Endothelial cell (in vitro differentiated cells): ENCODE results near the gene IFT52. TPM values are rescaled to one million over a fixed set of nuclear protein-coding genes. Genes with fewer than 3 reads are reported as not detected.

Experiments used
- DNase-seq: peaks from one replicate; pipeline ENCODE4 v3.0.0; 2021; ENCODE audit warnings: low spot score
- H3K27ac Mint-ChIP-seq: one replicate; pipeline ENCODE4 v1.8.0; 2021; ENCODE audit warnings: mixed read lengths, inconsistent platforms; ENCODE audit not compliant: unreplicated experiment
- H3K27me3 Mint-ChIP-seq: one replicate; pipeline ENCODE4 v1.8.0; 2021; ENCODE audit warnings: mild to moderate bottlenecking, moderate library complexity, mixed read lengths, inconsistent platforms; ENCODE audit not compliant: unreplicated experiment
- H3K36me3 Mint-ChIP-seq: one replicate; pipeline ENCODE4 v1.8.0; 2021; ENCODE audit warnings: mild to moderate bottlenecking, low read depth, mixed read lengths, inconsistent platforms; ENCODE audit not compliant: unreplicated experiment
- H3K4me1 Mint-ChIP-seq: one replicate; pipeline ENCODE4 v1.8.0; 2021; ENCODE audit warnings: mild to moderate bottlenecking, mixed read lengths, inconsistent platforms; ENCODE audit not compliant: unreplicated experiment
- H3K4me3 Mint-ChIP-seq: one replicate; pipeline ENCODE4 v1.8.0; 2021; ENCODE audit warnings: mild to moderate bottlenecking, mixed read lengths, inconsistent platforms; ENCODE audit not compliant: unreplicated experiment
- H3K9me3 Mint-ChIP-seq: one replicate; pipeline ENCODE4 v1.8.0; 2021; ENCODE audit warnings: mixed read lengths, inconsistent platforms; ENCODE audit not compliant: unreplicated experiment
- total RNA-seq: library from RNA; stranded (reverse); fragmentation: NEBNext Ultra II Directional; extraction: Animal tissue kit (Norgen Biotek cat#: 25700); gene quantifications from one replicate; pipeline ENCODE4 v1.2.1, GENCODE V29; 2021; ENCODE audit not compliant: unreplicated experiment
- TF ChIP-seq, protein P1 (sequence below): fragments of 200-600 bp; sonication (generic); IDR thresholded peaks from one replicate; pipeline ENCODE4 v1.5.0; 2021; ENCODE audit warnings: antibody characterized with exemption; ENCODE audit not compliant: unreplicated experiment

IFT52 gene
- total RNA-seq, 1 donor from 2014 or later, result 49.0 TPM

DNA sequence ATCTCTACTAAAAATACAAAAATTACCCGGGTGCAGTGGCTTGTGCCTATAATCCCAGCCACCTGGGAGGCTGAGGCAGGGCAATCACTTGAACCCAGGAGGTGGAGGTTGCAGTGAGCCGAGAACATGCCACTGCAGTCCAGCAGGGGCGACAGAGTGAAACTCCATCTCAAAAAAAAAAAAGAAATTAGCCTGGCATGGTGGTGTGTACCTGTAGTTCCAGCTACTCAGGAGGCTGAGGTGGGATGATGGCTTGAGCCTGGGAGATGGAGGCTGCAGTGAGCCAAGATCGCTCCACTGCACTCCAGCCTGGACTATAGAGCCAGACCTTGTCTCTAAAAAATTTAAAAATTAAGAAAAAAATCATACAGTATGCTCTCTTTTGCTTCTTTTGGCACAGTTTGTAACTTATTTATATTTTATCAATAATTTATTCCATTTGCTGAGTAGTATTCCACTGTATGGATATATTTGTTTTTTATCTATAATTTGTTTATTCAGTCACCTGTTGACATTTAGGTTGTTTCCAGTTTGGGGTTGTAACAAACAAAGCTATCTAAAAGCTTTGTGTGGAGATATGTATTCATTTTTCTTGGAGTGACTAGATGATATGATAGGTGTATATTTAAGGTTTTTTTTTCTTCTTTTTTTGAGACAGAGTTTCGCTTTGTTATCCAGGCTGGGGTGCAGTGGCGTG lies 68.1 kb downstream of the IFT52 start:
- Mint-ChIP-seq H3K27ac (no peak overlapping the region), H3K27me3 (no peaks in the 10 kb centered on the region), H3K4me1 (peaks cover 5% of the 10 kb centered on the region), H3K36me3 (no peaks in the 10 kb centered on the region), H3K9me3 (no peaks in the 10 kb centered on the region), H3K4me3 (no peak overlapping the region)
- DNase-seq, result no peak
- TF ChIP-seq, protein P1, sequence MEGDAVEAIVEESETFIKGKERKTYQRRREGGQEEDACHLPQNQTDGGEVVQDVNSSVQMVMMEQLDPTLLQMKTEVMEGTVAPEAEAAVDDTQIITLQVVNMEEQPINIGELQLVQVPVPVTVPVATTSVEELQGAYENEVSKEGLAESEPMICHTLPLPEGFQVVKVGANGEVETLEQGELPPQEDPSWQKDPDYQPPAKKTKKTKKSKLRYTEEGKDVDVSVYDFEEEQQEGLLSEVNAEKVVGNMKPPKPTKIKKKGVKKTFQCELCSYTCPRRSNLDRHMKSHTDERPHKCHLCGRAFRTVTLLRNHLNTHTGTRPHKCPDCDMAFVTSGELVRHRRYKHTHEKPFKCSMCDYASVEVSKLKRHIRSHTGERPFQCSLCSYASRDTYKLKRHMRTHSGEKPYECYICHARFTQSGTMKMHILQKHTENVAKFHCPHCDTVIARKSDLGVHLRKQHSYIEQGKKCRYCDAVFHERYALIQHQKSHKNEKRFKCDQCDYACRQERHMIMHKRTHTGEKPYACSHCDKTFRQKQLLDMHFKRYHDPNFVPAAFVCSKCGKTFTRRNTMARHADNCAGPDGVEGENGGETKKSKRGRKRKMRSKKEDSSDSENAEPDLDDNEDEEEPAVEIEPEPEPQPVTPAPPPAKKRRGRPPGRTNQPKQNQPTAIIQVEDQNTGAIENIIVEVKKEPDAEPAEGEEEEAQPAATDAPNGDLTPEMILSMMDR, result no peak

DNA sequence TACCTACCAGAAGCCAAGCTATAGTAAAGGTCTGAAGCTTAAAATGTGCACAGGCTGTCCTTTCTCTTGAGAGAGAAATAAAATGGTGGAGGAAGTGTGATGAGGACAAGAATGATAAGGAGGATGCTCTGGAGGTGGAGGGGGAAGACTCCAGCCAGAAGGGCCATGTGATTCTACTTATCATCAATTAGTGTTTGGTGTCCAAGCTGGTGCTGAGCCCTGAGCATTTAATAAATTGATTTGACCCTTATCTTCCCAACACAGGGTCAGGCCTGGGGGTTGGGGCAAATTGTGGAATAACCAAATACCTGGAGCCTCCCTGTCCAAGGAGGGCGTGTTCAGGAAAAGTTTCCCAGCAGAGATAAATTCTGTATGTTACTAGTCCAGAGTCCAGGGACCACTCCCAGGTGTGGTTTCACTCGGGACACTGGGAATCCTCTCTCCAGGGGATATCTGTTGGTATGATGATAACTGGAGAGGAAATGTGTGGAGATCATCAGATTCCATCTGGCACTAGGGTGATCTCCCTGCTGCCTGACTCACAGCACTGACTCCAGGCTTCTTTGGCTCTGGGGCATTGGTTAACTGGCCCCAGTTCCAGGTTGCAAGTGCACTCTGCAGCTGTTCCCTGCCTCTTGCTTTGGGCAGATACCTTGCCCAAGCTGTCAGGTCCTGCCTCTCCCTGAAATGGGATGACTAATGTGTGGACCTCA lies 72.4 kb downstream of the IFT52 start:
- H3K4me1 Mint-ChIP-seq, result no peaks in the 10 kb centered on the region

DNA sequence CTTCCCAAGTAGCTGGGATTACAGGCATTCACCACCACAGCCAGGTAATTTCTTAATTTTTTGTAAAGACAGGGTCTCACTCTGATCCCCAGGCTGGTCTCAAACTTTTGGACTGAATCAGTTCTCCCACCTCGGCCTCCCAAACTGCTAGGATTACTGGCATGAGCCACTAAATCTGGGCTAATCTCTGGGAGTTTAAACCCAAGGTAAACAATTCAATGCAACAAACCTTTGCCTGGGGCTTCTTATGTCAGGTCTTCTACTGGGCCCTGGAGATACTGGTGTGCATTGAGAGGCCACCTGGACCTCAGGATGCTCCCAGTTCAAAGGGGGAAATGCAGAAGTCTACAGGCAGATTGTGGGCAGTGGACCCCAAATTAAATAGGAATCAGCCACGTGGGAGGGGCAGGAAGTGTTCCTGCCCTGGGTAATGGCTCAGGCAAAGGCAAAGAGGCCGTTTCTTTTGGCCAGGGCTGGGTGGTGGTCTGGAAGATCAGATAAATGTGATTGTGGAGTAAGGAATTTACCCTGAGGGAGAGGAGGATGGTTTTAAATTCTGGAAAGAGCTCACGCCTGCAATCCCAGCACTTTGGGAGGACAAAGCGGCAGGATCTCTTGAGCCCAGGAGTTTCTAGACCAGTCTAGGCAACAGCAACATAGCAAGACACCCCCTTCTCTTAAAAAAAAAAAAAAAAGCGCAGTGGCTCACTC lies 74.9 kb downstream of the IFT52 start:
- TF ChIP-seq, protein P1, result no peak
- Mint-ChIP-seq H3K4me1 (no peaks in the 10 kb centered on the region), H3K36me3 (no peaks in the 10 kb centered on the region), H3K9me3 (no peaks in the 10 kb centered on the region), H3K27ac (no peak overlapping the region), H3K4me3 (peak overlapping the region; percentile 43), H3K27me3 (no peaks in the 10 kb centered on the region)
- DNase-seq, result no peak

More for the DNA sequence above, 72.4 kb downstream of the IFT52 start:
- H3K4me3 Mint-ChIP-seq, result no peak overlapping the region
- no peaks in the 10 kb centered on the region for H3K36me3 Mint-ChIP-seq
- H3K27me3 Mint-ChIP-seq, result no peaks in the 10 kb centered on the region
- no peak overlapping the region for H3K27ac Mint-ChIP-seq
- TF ChIP-seq, protein P1, result no peak
- H3K9me3 Mint-ChIP-seq, result no peaks in the 10 kb centered on the region
- DNase-seq, result no peak

DNA sequence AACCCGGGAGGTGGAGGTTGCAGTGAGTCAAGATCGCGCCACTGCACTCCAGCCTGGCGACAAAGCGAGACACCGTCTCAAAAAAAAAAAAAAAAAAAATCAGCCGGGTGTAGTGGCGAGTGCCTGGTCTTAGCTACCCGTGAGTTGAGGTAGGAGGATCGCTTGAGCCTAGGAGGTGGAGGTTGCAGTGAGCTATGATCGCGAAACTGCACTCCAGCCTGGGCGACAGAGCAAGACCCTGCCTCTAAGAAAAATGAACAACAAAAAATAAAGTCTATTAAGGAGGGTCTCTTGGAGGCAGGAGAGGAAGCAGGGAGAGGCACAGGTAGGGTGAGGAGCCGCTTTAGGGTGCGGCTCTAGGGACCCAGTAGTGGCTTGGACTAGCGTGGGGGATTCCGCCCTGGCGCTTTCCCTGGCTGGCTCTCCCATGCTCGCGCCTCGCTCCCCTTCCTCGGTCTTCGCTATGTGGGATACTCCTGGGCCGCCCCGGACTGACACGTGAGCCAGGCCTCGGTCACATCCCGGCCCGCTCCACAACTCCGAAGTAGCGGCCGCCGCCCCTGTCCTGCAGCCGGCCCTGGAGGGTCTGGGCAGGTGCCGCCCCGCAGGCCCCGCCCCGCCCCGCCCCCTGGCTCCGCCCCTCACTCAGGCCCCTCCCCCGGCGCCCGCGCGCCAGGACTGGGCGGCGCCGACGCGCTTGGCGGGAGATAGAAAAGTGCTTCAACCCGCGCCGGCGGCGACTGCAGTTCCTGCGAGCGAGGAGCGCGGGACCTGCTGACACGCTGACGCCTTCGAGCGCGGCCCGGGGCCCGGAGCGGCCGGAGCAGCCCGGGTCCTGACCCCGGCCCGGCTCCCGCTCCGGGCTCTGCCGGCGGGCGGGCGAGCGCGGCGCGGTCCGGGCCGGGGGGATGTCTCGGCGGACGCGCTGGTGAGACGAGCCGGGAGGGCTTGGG lies 75.9 kb downstream of the IFT52 start, which contains the start of gene MYBL2:
TSS of gene MYBL2 (plus strand) at position 739 of the 953 bp plus-strand sequence. CDS start at position 909, 170 bp downstream.
- no peaks in the 10 kb centered on the region for H3K27me3 Mint-ChIP-seq
- TF ChIP-seq, protein P1, result no peak
- no peaks in the 10 kb centered on the region for H3K4me1 Mint-ChIP-seq
- H3K27ac Mint-ChIP-seq, result no peak within 1 kb of the TSS
- no peaks in the 10 kb centered on the region for H3K9me3 Mint-ChIP-seq
- peak; percentile 73 for DNase-seq
- H3K36me3 Mint-ChIP-seq, result no peaks in the 10 kb centered on the region
- peak within 1 kb of the TSS; percentile 82 for H3K4me3 Mint-ChIP-seq
